GM18909 (cell line): ENCODE results near the gene KCNE2.
A peak's percentile ranks its signal among the peaks of the same experiment; 100 is the strongest.

ENCODE experiments used
- ATAC-seq: cut with Tn5 transposase; IDR thresholded peaks from one replicate; pipeline ENCODE4 v1.9.1; 2021; ENCODE audit warnings: mild to moderate bottlenecking; ENCODE audit not compliant: unreplicated experiment, poor library complexity

Gene KCNE2, protein sequence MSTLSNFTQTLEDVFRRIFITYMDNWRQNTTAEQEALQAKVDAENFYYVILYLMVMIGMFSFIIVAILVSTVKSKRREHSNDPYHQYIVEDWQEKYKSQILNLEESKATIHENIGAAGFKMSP

DNA sequence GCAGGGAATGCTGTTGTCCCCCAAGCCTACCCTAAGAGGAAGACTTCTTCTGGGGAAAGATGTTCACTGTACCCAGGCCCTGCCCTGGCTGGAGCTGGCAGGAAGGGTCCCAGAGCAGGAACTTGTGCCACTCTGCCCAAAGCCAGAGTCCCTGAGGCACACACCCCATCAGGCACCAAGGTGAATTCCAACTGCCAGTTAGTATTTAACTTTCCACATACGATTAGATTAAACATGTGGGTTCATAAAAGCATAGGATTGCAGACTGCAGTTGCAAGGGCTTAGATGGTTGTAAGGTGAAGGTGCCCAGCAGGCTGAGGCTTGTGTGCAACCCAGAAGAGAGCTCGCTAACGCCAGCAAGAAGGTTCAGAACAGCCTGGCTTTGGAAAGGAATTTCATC, at the start of gene KCNE2:
TSS of gene KCNE2 (plus strand) at position 274 of the 400 bp plus-strand sequence. CDS start 6,473 bp downstream, outside the sequence.
- ATAC-seq, result no peak

DNA sequence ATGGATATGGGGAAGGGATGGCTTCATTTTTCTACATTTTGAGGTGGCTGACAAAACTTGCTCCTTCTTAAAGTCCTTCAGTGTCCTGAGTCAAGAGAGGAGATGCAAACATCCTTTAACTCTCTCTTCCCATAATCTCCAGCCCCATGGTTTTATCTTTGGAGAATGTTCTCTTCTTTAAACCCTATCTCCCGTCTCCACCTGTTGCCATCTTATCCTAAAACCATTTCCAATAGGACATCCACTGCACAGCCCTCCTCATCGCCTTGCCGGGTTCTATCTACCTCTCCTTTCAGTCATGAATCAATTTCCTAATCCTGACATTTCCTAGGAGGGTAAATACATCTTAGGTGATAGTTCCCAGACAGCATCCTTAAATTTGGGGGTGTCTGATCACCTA, 44.2 kb upstream of the KCNE2 start:
- no peak for ATAC-seq

DNA sequence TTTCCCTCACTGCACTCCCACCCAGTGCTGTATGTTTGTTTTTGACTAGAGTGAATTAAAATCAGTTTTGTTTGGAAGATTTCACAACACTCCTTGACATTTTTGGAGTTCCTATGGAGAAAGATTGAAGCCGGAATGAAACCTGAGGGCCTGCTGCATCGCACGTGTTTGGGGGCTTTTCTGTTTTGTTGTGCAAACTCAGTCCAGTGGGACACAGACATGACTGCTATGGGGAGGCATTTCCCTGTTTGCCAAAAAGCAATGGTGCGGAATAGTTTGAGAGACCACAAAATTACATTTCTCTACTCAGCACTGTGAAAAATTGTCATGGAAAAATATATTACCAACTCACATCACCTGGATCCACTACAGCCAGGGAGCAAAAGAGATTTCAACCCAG, 43.8 kb upstream of the KCNE2 start:
- no peak for ATAC-seq

DNA sequence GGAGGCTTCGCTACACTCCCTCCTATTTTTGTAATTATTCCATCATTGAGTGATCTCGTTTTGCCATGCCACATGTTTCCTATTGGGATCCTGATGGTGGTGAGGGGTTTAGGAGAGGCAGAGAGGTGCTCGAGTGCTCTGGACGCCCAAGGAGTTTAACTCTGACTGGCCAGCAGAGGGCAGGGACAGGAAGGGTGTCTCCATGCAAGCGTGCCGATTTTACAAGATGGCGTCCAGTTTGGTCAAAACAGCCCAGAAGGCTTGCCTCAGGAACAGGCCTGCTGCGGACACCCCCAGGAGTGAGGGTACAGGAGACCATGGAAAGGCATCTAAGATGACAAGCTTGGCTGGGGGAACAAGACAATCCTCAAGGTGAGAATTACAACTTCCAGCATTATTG, 33.8 kb upstream of the KCNE2 start:
- no peak for ATAC-seq

DNA sequence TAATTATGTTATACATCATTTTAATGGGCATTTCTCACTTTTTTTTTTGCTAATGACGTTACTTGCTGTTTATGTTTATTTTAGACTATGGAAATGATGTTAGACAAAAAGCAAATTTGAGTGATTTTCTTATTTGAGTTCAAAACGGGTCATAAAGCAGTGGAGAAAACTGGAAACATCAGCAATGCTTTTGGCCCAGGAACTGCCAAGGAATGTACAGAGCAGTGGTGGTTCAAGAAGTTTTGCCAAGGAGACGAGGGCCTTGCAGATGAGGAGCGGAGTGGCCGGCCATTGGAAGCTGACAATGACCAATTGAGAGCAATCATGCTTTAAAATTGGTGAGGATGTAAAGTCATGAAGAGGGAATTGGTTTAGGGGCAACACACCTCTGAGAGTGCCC, 32.1 kb upstream of the KCNE2 start:
- ATAC-seq, result no peak

DNA sequence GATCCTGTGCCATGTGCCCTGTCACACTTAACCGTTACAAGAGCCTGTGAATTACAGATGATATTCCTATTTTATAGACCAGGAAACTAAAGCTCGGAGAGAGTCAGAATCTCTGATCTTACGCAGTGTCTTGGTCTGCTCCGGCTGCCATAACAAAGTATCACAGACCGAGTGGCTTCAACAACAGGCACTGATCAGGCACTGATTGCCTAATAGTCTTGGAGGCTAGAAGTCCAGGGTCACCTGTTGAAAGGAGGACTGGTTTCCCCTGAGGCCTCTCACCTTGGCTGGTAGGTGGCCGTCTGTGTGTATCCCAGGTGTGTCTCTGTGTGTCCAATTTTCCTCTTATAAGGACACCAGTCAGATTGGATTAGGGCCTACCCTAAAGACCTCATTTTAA, 31.5 kb upstream of the KCNE2 start:
- ATAC-seq, result no peak

DNA sequence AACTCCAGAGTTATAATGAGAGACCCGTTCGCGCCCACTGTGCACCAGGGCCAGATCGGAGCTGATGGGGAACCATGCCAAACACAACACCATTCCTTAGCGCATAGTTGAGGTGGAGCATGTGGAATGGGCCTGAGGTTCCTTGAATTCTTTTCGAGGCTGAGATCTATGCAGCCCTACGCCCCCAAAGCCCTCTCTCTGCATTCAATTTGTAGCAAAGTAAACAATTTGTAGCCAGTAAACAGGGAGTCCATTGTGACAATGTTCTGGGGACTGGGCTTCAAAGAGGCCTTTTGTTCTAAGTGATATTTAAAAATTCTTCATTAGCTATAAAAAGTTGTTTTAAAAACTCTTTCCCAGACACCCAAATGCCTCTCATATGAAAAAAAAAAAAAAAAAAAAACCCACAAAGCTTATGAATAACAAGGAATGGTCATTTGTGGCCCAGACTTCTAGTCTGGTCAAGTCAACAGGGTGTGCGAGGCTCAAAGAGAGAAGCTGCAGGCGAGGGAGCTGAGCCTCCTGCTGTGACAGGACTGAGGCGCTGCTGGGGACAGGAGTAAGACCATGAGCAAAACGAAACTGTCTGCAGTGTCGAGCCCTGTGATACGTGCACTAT, 30.6 kb upstream of the KCNE2 start:
- ATAC-seq, result no peak

DNA sequence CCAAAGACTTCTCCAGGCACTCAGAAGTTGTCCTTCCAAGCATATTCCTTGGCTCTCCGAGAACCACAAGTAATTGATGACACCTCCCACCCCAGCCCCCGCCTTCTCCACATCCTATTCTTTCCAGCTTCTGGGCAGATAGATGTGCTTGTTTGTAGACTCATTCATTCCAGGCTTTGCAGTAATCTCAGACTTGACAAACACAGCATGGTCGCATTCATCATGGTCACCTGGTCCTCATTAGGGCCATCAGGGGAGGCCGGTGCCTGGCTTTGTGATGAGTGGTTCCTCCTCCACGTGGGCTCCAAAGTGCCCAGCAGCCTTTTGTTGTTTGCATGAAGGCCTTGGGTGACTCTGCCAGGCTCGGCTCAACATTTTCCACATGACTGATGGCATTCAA, 28.5 kb upstream of the KCNE2 start:
- no peak for ATAC-seq

DNA sequence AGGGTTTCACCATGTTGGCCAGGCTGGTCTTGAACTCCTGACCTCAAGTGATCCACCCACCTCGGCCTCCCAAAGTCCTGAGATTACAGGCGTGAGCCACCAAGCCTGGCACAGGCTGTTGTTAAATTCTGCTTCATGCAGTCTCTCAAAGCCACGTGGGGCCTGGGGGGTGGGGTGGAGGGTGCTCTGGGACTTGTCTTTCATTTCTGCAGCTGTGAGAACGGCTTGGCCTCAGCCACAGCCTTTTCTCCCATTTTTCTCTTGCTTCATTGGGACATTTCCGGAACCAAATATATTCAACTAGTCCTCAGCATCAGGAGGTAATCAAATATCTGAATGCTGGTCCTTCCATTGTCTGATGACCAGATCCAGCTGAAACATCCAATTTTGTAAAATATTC, 27.6 kb upstream of the KCNE2 start:
- ATAC-seq, result no peak

DNA sequence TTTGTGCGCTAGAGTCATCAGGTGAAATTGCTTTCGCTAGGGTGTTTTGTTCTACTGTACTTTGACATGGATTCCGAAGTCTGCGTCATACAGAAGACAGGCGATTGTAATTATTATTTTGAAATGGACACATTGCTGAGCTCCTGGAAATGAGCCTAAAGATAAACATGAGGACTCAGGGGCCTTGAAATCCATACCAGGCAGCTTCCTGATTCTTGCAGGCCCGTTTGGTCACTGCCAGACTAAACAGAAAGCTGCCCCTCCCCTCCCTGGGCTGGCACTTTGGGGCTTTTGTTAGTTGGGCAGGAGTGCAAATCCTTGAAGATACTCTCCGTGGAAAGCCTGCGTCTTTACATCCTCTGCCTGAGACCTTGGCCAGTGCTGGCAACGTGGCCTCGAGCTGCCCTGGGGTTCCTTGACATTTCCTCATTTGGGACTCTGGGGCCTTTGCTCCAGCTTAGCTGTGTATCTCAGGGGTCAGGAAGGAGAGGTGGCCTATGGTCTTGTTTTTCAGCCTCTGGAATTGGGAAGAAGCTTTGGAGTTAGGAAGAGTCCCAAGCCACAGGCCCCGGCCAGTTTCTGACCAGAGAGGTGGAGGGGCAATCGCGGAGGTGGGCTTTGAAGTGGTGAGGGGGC, 26.9 kb upstream of the KCNE2 start:
- no peak for ATAC-seq

DNA sequence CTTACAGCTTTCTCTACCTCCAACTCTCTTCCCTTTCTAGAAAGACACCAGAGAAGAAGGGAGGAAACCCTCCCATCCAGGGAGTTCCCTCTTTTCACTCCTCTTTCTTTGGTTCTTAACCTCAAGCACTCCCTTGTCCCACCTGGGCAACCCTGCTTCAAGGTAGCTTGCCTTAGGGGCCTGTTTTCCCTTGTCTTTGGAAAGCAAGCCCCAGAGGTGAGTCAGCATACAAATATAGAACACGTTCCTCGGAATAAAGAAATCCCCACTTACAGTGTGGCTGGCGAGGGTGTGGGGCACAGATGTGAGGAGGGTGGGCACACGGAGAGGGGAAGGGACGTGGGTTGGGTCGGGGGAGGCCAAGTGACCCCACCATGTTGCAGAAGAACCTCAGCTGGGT, 26.1 kb upstream of the KCNE2 start:
- no peak for ATAC-seq

DNA sequence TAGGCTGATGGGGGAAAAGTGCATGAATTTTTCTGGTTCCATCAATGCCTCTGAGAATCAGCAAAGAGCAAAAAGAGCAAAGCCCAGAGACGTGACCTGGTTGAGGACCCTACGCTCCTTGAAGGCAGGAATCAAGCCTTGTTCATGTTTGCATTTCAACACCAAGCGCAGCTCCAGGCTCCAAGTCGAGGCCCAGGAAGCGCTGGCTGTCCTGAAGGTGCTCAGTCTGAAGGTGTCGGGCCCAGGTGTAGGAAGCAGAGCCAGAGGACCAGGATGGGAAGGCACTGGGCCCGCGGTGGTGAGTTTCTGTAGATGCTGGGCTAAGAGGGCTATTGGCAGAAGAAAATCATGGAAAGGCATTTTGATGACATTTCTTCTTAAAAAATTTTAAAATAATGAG, 25.6 kb upstream of the KCNE2 start:
- ATAC-seq, result no peak

DNA sequence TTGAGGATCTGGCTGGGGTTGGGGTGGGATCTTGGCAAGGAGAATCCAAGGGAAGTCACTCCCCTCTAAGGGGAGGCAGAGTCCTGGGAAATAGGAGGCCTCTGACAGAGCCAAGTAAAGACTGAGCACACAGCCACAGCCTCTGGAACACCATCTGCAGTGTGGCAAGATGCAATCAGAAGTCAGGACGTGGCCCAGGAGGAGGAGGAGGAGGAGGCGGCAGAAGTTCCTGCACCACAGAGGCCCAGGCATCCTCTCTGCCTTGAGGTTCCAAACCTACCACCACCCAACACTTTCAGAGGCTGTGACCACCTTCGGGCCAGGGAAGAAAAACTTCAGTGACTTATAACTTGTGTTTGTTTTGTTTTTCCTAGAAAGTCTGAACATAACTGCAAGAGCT, 23.7 kb upstream of the KCNE2 start:
- no peak for ATAC-seq

DNA sequence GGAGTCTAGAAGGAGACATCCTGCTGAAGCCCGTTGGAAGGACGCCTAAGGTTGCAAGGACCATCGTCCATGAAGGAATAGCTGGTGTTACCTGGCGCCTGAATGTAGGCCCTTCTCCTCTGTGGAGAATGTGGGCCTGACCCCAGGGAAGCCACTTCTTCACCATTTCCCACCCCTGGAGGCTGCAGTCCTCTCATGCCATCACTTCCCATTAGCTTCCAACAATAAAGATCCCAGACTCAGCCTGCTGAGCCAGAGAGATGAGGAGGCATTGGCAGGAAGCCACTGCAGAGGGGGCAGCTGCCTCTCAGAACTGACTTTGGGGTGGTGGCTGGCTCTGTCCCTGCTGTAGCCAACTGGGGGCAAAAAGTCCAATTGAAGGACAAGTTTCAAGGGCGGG, 21.3 kb upstream of the KCNE2 start:
- ATAC-seq, result no peak

DNA sequence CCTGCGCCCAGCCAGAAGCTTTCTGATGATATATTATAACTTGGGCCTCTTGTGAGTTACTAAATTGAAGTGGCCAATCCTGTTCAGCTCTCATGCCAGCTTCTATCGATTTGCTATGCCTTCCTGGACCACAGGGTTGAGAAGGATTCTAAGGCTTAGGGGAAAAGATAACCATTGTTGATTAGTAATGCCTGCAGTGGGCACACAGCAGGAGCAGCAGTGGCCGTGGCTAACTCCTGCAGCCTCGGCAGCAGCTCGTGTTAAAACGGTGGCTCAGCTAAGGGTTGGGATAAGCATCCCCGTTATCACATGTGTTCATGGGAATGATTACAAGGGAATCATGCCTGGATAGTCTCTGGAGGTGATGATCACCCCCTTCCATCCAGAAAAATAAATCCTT, 20.5 kb upstream of the KCNE2 start:
- no peak for ATAC-seq

DNA sequence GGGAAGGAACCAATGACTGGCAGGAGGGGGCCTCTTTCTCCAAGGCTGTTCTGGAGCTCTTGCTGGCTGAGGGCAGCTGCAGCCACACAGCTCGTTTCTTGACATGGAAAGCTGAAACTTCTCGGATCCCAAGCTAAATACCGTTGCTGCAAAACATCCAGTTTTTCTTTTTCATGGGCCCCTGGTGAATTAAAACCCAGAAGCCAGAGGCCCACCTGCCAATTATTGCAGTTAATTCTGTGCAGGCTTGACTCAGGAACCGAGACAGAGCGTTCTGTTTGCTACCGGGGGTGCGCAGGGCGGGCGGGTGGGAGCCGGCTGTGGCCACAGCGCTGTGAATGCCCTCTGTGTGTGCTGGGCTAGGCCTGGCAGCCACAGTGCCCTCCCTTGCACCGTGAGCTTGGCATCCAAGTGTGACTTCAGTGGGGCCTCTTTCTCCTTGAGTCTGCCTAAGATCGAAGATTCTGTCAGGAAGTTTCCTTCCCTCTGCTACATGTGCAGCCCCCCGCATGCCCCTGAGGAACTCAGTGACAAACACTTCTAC, 19.9 kb upstream of the KCNE2 start:
- ATAC-seq, result no peak

DNA sequence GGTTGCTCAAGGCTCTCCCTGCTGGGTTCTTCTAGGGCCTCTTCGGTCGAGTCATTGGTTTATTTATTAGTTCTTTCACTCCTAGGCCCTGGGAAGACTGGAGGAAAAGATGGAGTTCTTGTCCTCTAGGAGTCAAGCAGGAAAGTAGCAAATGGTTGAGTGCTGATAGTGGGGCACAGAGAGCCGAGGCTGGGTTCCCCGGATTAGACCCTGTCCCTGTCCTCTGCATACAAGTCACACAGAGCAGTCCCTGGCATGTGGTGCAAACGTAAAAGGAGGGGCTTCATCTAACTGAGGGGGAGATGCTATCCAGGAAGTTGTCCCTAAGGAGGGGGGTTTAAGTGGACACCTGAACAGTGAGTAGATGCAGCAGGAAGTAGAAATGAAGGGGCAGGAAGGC, 19.2 kb upstream of the KCNE2 start:
- ATAC-seq, result no peak

DNA sequence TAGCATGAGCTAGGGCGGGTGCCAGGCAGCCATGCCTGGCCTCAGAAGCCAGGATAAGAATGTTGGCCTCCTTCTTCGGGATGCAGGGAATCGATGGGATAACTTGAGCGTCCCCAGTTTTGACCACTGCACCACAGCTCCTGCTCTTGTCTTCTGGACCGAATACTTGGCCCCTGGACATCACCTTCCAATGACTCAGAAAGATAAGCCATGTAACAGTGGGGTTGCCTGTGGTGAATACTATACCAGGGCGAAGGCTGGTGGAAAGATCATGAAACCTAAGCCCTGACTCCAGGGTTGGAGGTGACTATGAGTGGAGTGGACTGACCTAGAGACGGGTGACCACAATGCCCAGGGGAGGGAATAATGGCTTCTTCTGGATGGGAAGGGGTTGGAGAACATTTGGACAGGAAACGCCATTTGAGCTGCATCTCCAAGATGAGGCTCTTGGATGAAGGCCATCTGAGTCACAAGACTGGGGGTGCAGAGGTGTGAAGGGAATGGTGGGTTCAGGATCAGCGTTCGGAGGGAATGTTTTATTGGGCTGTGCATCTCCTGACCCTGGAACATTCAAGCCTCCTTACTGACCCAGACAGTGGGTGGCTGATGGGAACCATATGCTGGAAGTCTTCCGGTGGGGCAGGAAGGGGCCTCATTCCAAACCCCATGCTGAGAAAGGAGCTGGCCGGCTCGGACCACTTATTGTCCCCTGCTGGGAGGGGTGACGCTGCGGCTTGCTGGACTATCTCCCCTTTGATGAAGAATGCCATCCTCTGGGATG, 18.5 kb upstream of the KCNE2 start:
- no peak for ATAC-seq

DNA sequence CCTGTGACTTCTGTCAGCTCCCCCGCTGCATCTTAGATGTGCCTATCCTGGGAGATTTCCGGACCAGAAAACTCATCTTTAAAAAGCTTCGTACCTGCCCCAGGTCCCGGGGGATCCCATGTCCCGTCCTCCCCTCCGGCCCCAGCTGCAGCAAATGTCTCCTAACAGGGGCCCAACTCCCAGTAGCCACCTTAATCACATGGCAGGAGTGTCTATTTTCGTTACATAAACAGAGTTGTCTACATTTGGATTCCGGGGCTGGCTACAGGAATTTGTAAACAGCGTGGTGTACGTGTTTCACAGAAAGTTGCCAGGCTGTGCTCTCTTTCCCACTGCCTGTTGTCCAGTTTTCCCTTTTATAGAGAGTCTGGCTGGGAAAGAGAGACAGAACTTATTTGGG, 17.9 kb upstream of the KCNE2 start:
- ATAC-seq, result no peak

DNA sequence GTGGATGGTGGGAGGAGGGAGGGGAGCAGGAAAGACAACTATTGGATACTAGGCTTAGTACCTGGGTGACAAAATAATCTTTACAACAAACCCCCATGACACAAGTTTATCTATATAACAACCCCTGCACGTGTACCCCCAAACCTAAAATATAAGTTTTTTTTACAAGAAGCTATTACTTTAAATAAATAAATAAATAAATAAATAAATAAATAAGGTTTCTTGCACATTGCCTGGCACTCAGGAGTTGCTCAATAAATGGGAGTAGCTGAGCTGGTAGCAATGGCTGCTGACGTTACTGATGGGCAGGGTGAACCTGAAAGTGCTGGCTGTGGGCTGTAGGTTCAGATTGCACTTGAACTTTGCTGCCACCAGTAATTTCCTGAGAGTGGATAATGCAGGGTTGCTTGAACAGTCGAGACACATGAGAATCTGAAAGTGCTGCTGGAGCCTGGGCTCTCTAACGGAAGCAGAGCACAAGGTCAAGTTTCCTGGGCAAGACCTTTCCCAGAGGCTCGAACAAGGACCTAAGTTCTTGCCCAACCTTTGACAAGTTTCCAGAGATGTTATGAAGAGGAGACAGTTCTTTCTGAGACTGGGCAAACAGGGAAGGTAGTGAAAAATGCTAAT, 14.8 kb upstream of the KCNE2 start:
- ATAC-seq, result no peak

DNA sequence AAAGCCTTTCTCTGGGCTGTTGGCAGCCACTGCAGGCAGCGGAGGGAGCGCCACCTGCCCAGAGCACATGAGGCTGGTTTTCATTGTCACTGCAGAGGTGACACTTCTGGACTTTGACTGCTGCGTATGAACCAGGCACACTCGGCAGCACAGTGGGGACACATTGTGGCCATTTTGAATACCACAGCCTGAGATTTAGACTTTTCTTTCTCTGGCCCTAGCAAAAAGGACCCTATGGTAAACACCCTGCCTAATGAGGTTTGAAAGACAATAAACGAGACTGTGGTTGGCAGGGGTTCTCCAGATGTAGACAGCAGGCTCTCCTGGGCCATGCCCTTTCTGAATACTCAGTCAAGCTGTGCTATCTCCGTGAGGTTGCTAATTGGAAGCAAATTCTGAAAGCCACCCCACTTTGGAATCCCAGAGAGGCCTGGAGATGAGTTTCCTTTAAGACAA, 12.0 kb upstream of the KCNE2 start:
- ATAC-seq, result peak; percentile 63
